Activated CD8-positive, alpha-beta T cell treated with anti-CD3 and anti-CD28 coated beads for 36 hours (primary cell): ENCODE measurements around the gene OR4C11. TPM values are rescaled to one million over a fixed set of nuclear protein-coding genes. Genes with fewer than 3 reads are reported as not detected.

ENCODE experiments used
- ATAC-seq: fragments of 200-7000 bp; cut with Tn5 transposase; one replicate; pipeline ENCODE4 v1.10.0; 2021; ENCODE audit warnings: mild to moderate bottlenecking, moderate library complexity
- CTCF ChIA-PET: fragments of 350-600 bp; sonication (Branson Sonifier 250); formaldehyde crosslinking; loops from one replicate; lab custom pipeline; 2021; ENCODE audit warnings: antibody characterized with exemption; lab: Charles Lee
- POLR2A ChIA-PET: fragments of 350-600 bp; sonication (Branson Sonifier 250); formaldehyde crosslinking; loops from one replicate; lab custom pipeline; 2021; ENCODE audit warnings: antibody characterized with exemption; lab: Charles Lee
- DNase-seq: peaks from one replicate; pipeline ENCODE4 v3.0.0-alpha.2; 2020
- H3K27ac Mint-ChIP-seq: one replicate; pipeline ENCODE4 v1.8.0; 2021; ENCODE audit warnings: mild to moderate bottlenecking, mixed read lengths
- H3K27me3 Mint-ChIP-seq: one replicate; pipeline ENCODE4 v1.8.0; 2021; ENCODE audit warnings: mixed read lengths
- H3K36me3 Mint-ChIP-seq: one replicate; pipeline ENCODE4 v1.8.0; 2021; ENCODE audit warnings: low read depth, mixed read lengths
- H3K4me1 Mint-ChIP-seq: one replicate; pipeline ENCODE4 v1.8.0; 2021; ENCODE audit warnings: low read depth, mixed read lengths
- H3K4me3 Mint-ChIP-seq: one replicate; pipeline ENCODE4 v1.8.0; 2021; ENCODE audit warnings: mild to moderate bottlenecking, moderate library complexity, mixed read lengths
- H3K9me3 Mint-ChIP-seq: one replicate; pipeline ENCODE4 v1.8.0; 2021; ENCODE audit warnings: mixed read lengths
- intact Hi-C: fragments of 100-400 bp; cut with micrococcal nuclease; formaldehyde crosslinking; loops from one replicate; pipeline ENCODE4 v1.10.0; 2022
- total RNA-seq, 2 experiments: library from RNA; stranded (reverse); gene quantifications; one replicate each; pipeline ENCODE4 v1.2.3, GENCODE V29; 2021
- TF ChIP-seq, protein P1 (sequence below): fragments of 200-600 bp; IDR thresholded peaks from one replicate; pipeline ENCODE4 v1.8.0; 2022; ENCODE audit warnings: antibody characterized with exemption, mild to moderate bottlenecking

The OR4C11 gene
- total RNA-seq, result not detected

- intact Hi-C loops, result no loop called here
- CTCF ChIA-PET, result no interaction called here
These were observed at the start of gene OR4C11 for GRCh38 chr11:55607545-55607944. Gene OR4C11, minus strand, starts transcription at chr11:55607645. Its CDS starts 3,272 bp downstream, at chr11:55604373.

GRCh38 chr11:55655096-55655495, 47.7 kb upstream of the OR4C11 start:
- H3K9me3 Mint-ChIP-seq, result no peaks in the 10 kb centered on the region
- TF ChIP-seq, protein P1, sequence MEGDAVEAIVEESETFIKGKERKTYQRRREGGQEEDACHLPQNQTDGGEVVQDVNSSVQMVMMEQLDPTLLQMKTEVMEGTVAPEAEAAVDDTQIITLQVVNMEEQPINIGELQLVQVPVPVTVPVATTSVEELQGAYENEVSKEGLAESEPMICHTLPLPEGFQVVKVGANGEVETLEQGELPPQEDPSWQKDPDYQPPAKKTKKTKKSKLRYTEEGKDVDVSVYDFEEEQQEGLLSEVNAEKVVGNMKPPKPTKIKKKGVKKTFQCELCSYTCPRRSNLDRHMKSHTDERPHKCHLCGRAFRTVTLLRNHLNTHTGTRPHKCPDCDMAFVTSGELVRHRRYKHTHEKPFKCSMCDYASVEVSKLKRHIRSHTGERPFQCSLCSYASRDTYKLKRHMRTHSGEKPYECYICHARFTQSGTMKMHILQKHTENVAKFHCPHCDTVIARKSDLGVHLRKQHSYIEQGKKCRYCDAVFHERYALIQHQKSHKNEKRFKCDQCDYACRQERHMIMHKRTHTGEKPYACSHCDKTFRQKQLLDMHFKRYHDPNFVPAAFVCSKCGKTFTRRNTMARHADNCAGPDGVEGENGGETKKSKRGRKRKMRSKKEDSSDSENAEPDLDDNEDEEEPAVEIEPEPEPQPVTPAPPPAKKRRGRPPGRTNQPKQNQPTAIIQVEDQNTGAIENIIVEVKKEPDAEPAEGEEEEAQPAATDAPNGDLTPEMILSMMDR, result no peak
- intact Hi-C loops, result no loop called here
- ChIA-PET POLR2A (no interaction called here), CTCF (no interaction called here)
- H3K27me3 Mint-ChIP-seq, result no peaks in the 10 kb centered on the region
- H3K4me3 Mint-ChIP-seq, result no peak overlapping the region
- no peaks in the 10 kb centered on the region for H3K36me3 Mint-ChIP-seq
- no peak overlapping the region for H3K27ac Mint-ChIP-seq
- DNase-seq, result no peak
- no peaks in the 10 kb centered on the region for H3K4me1 Mint-ChIP-seq
- no peak for ATAC-seq

More at GRCh38 chr11:55607545-55607944, at the start of gene OR4C11:
- H3K4me1 Mint-ChIP-seq, result no peaks in the 10 kb centered on the region
- POLR2A ChIA-PET, result no interaction called here
- TF ChIP-seq, protein P1, result no peak
- no peaks in the 10 kb centered on the region for H3K9me3 Mint-ChIP-seq
- ATAC-seq, result no peak
- no peak within 1 kb of the TSS for H3K4me3 Mint-ChIP-seq
- H3K27me3 Mint-ChIP-seq, result no peaks in the 10 kb centered on the region
- no peaks in the 10 kb centered on the region for H3K36me3 Mint-ChIP-seq
- no peak for DNase-seq
- no peak within 1 kb of the TSS for H3K27ac Mint-ChIP-seq

DNA sequence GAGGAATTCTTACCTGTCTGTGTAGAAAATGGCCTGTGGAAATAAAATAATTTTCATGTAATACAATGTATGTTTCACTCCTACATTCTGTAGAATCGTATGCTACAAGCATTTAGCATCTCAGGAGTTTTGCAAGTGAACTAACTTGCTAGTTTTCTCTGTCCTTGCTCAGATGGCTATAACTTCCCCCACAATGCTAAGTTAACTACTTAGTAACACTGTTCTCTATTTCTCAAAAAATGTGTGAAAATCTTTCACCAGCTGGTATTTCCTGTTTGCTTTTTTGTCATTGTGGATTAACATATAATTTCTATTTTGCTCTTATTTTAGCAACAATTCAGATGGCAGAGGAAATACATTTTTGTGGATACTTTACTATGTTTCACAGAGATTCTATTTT, 45.1 kb upstream of the OR4C11 start:
- H3K36me3 Mint-ChIP-seq, result no peaks in the 10 kb centered on the region
- CTCF ChIA-PET, result no interaction called here
- H3K27ac Mint-ChIP-seq, result no peak overlapping the region

DNA sequence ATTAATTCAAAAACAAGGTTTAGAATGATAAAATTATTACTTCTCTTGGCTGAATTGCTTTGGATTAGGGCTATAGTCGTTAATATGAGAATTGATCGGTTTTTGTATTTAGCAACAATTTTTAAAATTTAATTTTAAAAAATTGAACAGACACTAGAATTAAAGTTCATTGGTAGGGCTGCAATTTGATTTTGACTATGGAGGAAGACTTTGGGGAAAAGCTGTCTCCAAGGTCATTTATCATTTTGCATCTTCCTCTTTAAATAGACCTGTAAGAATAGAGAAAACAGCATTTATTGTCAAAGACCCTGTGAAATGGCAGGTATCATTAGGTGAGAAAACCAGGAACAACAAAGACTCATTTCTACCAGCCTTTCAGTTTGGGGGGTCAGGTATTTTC, 40.6 kb upstream of the OR4C11 start, which contains the start of gene OR4S2:
TSS of gene OR4S2 (plus strand) at position 301 of the 400 bp plus-strand sequence. CDS start 2,577 bp downstream, outside the sequence.
- H3K36me3 Mint-ChIP-seq, result no peaks in the 10 kb centered on the region
- CTCF ChIA-PET, result no interaction called here
- no peaks in the 10 kb centered on the region for H3K9me3 Mint-ChIP-seq
- no peaks in the 10 kb centered on the region for H3K4me1 Mint-ChIP-seq
- POLR2A ChIA-PET, result no interaction called here
- DNase-seq, result no peak
- H3K27me3 Mint-ChIP-seq, result no peaks in the 10 kb centered on the region
- H3K4me3 Mint-ChIP-seq, result no peak within 1 kb of the TSS
- ATAC-seq, result no peak
- no peak within 1 kb of the TSS for H3K27ac Mint-ChIP-seq
- TF ChIP-seq, protein P1, result no peak
- intact Hi-C loops, result no loop called here

More for the DNA sequence above, 45.1 kb upstream of the OR4C11 start:
- no peak for DNase-seq
- no peak overlapping the region for H3K4me3 Mint-ChIP-seq
- H3K4me1 Mint-ChIP-seq, result no peaks in the 10 kb centered on the region
- intact Hi-C loops, result no loop called here
- no peak for ATAC-seq
- H3K9me3 Mint-ChIP-seq, result no peaks in the 10 kb centered on the region
- TF ChIP-seq, protein P1, result no peak
- POLR2A ChIA-PET, result no interaction called here
- no peaks in the 10 kb centered on the region for H3K27me3 Mint-ChIP-seq

DNA sequence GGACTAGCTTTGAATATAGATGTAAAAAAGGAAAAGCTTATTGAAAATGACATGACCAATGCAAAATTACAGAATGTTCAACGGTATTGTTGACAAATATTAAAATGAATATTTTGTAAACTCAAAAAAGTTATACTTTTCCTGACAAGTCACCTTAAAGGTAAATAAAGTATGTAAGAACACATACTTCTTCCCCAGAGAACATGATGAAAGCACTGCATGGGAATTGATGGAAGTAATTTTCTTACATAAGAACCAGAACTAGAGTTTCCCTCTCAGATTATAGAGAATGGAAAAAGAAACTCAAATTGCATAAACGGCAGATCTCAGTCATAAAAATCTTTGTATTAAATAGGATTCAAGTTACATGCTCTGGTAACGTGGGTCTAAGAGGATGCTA, 27.4 kb upstream of the OR4C11 start, which contains the start of gene OR4P4:
TSS of gene OR4P4 (plus strand) at position 301 of the 400 bp plus-strand sequence.
- ATAC-seq (no peak), DNase-seq (no peak)
- no peak within 1 kb of the TSS for H3K27ac Mint-ChIP-seq
- POLR2A ChIA-PET, result no interaction called here
- no peaks in the 10 kb centered on the region for H3K9me3 Mint-ChIP-seq
- intact Hi-C loops, result no loop called here
- TF ChIP-seq, protein P1, result no peak
- no peaks in the 10 kb centered on the region for H3K4me1 Mint-ChIP-seq
- no peaks in the 10 kb centered on the region for H3K27me3 Mint-ChIP-seq
- H3K4me3 Mint-ChIP-seq, result no peak within 1 kb of the TSS
- no peaks in the 10 kb centered on the region for H3K36me3 Mint-ChIP-seq
- CTCF ChIA-PET, result no interaction called here
